ENCODE data around the gene RAG1.

The RAG1 gene

GRCh38 chr11:36578458-36578857 is 10.7 kb downstream of the RAG1 start:
- H3K36me3 ChIP-seq (ENCODE audit: control insufficient read depth, low read length) = no peaks in the 10 kb centered on the region
- no peaks in the 10 kb centered on the region for H3K27me3 ChIP-seq (ENCODE audit: control insufficient read depth, low read length)
- H3K4me1 ChIP-seq (ENCODE audit: control insufficient read depth, low read length) = no peaks in the 10 kb centered on the region
- no peaks in the 10 kb centered on the region for H3K79me2 ChIP-seq (ENCODE audit: control insufficient read depth, low read length)
- no peaks in the 10 kb centered on the region for H4K20me1 ChIP-seq (ENCODE audit: control insufficient read depth, insufficient read depth, low read depth, low read length)
- H3K9me2 ChIP-seq (replicated peaks; ENCODE audit: control insufficient read depth, low read length) = no peaks in the 10 kb centered on the region
- H3K4me2 ChIP-seq (ENCODE audit: low read length) = no peak overlapping the region
- no peak overlapping the region for H3K4me3 ChIP-seq (ENCODE audit: low read length)
- no peak for TF ChIP-seq EZH2phosphoT487 (IDR thresholded peaks at IDR 0.05; ENCODE audit: borderline replicate concordance, low read length)
- TF ChIP-seq CTCF (IDR thresholded peaks at IDR 0.05; ENCODE audit: low read depth, low read length, poor library complexity, severe bottlenecking) = no peak
- H3F3A ChIP-seq (ENCODE audit: control insufficient read depth, insufficient read depth) = no peaks in the 10 kb centered on the region
- H3K9me3 ChIP-seq (ENCODE audit: control insufficient read depth, insufficient read depth, low read length) = peaks cover 5% of the 10 kb centered on the region; the same call in 1 of the 2 replicates
- no peak overlapping the region for H3K27ac ChIP-seq (ENCODE audit: low read depth, low read length)

- Histone ChIP-seq H3K27ac (ENCODE audit: low read depth, low read length) (no peak overlapping the region), H3F3A (ENCODE audit: control insufficient read depth, insufficient read depth) (no peaks in the 10 kb centered on the region), H3K27me3 (ENCODE audit: control insufficient read depth, low read length) (no peaks in the 10 kb centered on the region), H3K9me2 (replicated peaks; ENCODE audit: control insufficient read depth, low read length) (no peaks in the 10 kb centered on the region), H3K4me2 (ENCODE audit: low read length) (no peak overlapping the region), H3K4me3 (ENCODE audit: low read length) (no peak overlapping the region), H3K9me3 (ENCODE audit: control insufficient read depth, insufficient read depth, low read length) (peaks cover 5% of the 10 kb centered on the region; the same call in 1 of the 2 replicates), H4K20me1 (ENCODE audit: control insufficient read depth, insufficient read depth, low read depth, low read length) (no peaks in the 10 kb centered on the region), H3K79me2 (ENCODE audit: control insufficient read depth, low read length) (no peaks in the 10 kb centered on the region), H3K4me1 (ENCODE audit: control insufficient read depth, low read length) (no peaks in the 10 kb centered on the region), H3K36me3 (ENCODE audit: control insufficient read depth, low read length) (no peaks in the 10 kb centered on the region)
- TF ChIP-seq CTCF (IDR thresholded peaks at IDR 0.05; ENCODE audit: low read depth, low read length, poor library complexity, severe bottlenecking) = no peak
- TF ChIP-seq EZH2phosphoT487 (IDR thresholded peaks at IDR 0.05; ENCODE audit: borderline replicate concordance, low read length) = no peak
Measured at GRCh38 chr11:36581536-36581935, 13.7 kb downstream of the RAG1 start.

GRCh38 chr11:36583667-36584066 is 15.9 kb downstream of the RAG1 start:
- no peaks in the 10 kb centered on the region for H3K36me3 ChIP-seq (ENCODE audit: control insufficient read depth, low read length)
- no peaks in the 10 kb centered on the region for H4K20me1 ChIP-seq (ENCODE audit: control insufficient read depth, insufficient read depth, low read depth, low read length)
- no peaks in the 10 kb centered on the region for H3F3A ChIP-seq (ENCODE audit: control insufficient read depth, insufficient read depth)
- H3K27ac ChIP-seq (ENCODE audit: low read depth, low read length) = no peak overlapping the region
- TF ChIP-seq EZH2phosphoT487 (IDR thresholded peaks at IDR 0.05; ENCODE audit: borderline replicate concordance, low read length) (no peak), CTCF (IDR thresholded peaks at IDR 0.05; ENCODE audit: low read depth, low read length, poor library complexity, severe bottlenecking) (no peak)
- H3K9me2 ChIP-seq (replicated peaks; ENCODE audit: control insufficient read depth, low read length) = no peaks in the 10 kb centered on the region
- H3K4me3 ChIP-seq (ENCODE audit: low read length) = no peak overlapping the region
- H3K9me3 ChIP-seq (ENCODE audit: control insufficient read depth, insufficient read depth, low read length) = peaks cover 5% of the 10 kb centered on the region; the same call in 1 of the 2 replicates
- no peaks in the 10 kb centered on the region for H3K79me2 ChIP-seq (ENCODE audit: control insufficient read depth, low read length)
- H3K27me3 ChIP-seq (ENCODE audit: control insufficient read depth, low read length) = no peaks in the 10 kb centered on the region
- H3K4me1 ChIP-seq (ENCODE audit: control insufficient read depth, low read length) = no peaks in the 10 kb centered on the region
- no peak overlapping the region for H3K4me2 ChIP-seq (ENCODE audit: low read length)
